Glomerular endothelial cell (primary cell): Measurements from ENCODE around the gene PLAAT1. TPM values are rescaled to one million over a fixed set of nuclear protein-coding genes. Genes with fewer than 3 reads are reported as not detected.

ENCODE experiments used
- DNase-seq: peaks from one replicate; pipeline ENCODE4 v3.0.0-alpha.2; 2011; ENCODE audit warnings: low read depth, low spot score; ENCODE audit errors: extremely low read depth
- total RNA-seq: library from RNA; depleted of rRNA; stranded (reverse); fragments of >200 nt; gene quantifications from 2 replicates; pipeline ENCODE4 v1.2.3, GENCODE V29; 2015

Gene PLAAT1
- total RNA-seq: 5.2 and 7.3 TPM in 2 replicates

GRCh38 chr3:193240850-193241706 lies at the start of gene PLAAT1:
Gene PLAAT1, plus strand, starts transcription at chr3:193241222. Its CDS starts 14,429 bp downstream, at chr3:193255651.
- DNase-seq: no peak

DNA sequence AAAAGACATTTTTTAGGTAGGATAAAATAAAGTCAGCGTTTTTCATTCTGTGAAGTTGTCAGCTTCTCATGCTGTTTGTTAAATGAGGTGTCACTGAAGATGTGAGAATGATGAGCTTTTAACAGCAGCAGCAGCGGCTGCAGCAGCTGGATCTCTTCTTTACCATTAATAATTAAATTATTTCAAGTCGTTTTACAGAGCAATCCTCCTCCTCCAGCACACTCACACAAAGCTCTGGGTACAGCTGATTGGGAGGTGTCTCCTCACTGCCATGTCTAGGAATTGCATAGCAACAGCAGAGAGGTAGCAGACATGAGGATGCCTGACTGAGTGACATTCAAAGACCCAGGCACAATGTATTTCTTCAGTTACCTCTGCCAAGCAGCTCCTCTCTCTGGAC lies 46.7 kb upstream of the PLAAT1 start:
- DNase-seq: no peak

- no peak for DNase-seq
These were observed 44.3 kb upstream of the PLAAT1 start for GRCh38 chr3:193196746-193197145.

- no peak for DNase-seq
These were observed 33.4 kb upstream of the PLAAT1 start for GRCh38 chr3:193207290-193208273.

DNA sequence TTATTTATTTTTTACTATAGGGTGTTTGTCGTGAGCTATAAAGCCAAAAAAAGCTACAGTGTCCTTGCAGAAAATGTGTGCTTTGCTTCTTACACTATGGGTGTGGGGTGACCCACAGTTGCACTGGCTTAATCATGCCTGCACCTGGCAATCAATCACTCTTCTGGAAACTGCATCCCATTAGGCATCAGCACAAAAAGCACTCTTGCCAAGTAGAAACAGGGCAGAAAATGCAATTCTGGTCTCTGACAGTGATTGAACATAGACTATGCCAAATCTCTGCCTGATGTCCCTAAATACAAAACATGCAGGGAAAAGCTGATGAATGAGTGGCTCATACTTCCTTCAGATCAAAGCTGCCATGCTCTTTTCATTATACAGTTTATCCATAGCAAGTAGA lies 30.4 kb upstream of the PLAAT1 start:
- DNase-seq: no peak

DNA sequence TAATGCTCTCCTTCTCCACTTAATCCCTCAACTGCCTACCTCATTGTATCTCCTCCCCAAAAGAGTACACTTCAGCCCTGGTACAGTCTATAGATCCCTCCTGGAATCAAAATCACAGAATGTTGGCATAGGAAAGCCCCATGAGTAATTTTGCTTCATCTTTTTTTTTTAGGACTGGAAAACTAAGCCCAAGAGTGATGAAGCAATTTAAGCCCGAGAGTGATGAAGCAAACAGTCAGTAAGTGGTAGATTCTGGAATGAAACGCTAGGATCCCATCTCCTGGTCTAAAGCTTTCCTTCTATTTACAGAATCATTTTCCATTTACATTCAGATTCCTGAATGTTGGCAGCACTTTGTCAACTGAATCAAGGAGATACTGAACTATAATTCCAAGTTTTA lies 29.8 kb upstream of the PLAAT1 start:
- DNase-seq: no peak

DNA sequence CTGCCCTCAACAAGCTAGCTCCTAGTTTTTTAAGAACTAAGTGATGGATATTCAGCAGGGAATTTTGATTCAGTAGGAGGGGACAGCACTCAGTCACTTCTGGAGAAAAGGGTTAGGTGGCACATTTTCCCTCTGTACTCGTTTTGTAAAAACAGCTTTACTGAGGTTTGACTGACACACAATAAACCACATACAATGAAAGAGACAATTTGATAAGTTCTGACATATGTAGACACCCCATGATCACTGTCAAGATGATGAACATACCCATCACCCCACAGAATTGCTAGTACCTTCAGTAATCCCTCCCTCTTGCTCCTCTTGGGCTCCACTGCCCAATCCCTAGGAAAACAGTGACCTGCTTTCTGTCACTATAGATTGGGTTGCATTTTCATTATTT lies 29.0 kb upstream of the PLAAT1 start:
- no peak for DNase-seq

DNA sequence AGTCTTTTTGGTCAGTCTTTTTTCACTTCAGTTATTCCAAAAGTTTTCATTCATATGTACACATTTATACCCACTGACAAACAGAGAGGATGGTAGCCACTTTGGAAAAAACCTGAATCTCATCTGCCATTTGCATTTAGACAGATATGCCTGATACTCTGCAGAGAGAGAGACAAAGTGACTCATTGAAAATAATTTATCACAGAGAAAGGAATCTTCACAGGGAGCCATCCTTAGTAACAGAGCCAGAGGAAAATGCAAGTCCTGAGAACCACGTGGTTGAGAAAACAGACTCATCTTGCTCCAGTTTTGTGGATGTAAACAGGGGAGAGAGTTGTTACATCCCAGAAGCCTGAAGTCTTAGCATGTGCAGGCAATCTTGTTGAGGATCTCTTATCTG lies 28.2 kb upstream of the PLAAT1 start:
- no peak for DNase-seq

DNA sequence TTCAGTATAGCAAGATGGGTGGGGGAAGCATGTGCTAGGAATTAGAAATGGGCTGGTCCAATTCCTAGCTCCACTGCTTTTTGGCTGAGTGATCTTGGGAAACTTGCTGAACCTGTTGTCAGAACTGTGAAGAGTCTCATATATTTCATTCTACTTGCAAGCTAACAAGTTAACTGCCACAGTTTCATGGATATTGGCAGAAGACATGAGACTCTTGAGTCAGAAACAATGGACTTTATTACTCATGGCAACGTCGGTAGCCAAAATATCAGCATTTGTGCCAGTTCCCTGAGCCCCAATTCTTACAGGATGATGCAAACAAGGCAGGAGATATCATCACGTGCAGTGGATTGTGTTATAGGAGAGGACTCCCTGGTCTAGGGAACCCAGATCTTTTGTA lies 26.6 kb upstream of the PLAAT1 start:
- no peak for DNase-seq

- no peak for DNase-seq
These were observed 15.5 kb upstream of the PLAAT1 start for GRCh38 chr3:193225302-193226125.

GRCh38 chr3:193228206-193228605 lies 12.8 kb upstream of the PLAAT1 start:
- no peak for DNase-seq

DNA sequence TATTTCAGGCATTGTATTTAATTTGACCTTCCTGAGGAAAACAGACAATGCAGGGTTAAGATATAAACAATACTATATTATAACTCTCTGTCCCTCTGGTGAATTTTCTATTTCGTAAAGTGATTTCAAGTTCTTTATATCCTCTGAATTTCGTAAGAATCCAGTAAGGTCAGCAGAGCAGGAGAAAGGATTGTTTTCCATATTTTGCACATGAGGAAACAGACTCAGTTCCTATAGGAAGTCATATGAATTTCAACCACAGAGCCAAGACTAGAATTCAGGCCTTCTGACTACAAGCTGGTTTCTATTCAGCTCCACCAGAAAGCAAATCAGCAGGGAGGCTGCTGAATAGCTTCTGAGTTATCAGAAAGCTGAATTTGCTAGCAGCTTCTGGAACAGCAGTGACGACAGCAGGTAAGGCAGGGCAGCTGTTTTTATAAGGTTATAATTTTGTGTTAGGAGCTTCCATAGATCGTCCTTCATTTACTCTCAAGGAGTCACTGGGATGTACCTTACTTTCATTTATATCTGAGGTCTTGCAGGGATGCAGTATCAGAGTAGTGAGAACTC lies 11.1 kb upstream of the PLAAT1 start:
- peak; percentile 42 for DNase-seq

GRCh38 chr3:193230610-193231009 lies 10.4 kb upstream of the PLAAT1 start:
- no peak for DNase-seq

DNA sequence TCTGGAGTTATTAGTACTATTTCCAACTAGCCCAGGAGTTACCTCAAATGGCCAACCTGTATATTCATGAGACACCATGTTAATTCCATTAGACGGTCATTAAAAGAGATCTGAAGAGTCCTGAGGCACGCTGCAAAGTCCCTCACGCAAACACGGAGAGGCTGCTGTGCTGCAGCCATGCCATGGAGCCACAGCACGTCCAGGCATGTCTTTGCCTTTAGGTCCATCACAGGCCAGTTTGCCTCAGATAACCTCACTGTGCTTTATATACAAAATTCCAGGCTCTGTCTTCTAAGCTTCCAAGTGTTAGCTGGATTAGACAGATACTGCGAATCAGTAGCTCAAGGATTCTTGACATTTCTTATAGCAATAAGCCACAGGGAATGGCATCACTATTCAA lies 9.8 kb upstream of the PLAAT1 start:
- no peak for DNase-seq

DNA sequence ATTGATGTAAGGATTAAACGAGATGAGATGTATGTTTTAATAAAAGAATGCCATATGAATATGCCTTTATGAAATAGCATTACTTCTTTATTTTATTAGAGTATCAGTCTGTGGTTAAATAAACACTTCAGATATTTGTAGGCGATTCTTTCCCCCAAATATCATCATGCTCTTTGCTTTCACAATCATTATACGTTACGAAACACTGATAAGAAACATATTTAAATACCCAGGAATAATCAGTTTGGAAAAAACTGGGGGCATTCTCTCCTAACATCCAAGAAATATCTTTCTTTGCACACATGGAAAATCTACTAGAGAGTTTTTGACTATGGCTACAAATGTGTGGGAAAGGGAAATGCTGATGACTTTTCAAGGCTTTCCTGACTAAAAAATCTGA lies 4.4 kb upstream of the PLAAT1 start:
- DNase-seq: no peak

DNA sequence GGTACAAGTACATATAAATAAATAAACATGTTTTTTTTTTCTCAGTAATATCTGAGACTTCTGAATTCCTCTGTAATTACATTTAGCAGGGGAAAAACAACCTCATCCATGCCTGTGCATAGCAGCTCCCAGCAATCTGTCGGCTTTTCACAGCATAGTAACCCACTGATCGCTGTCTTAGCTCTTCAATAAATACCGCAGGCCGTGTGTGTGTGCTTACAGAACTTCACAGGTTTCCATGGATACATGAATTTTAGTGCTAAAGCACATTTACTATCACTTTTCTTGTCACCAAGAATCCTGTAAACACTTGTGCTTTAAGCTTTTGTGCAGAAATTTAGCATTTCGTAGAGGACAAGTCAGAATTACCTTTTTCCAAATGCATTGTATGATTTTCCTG lies 4.0 kb upstream of the PLAAT1 start:
- no peak for DNase-seq

DNA sequence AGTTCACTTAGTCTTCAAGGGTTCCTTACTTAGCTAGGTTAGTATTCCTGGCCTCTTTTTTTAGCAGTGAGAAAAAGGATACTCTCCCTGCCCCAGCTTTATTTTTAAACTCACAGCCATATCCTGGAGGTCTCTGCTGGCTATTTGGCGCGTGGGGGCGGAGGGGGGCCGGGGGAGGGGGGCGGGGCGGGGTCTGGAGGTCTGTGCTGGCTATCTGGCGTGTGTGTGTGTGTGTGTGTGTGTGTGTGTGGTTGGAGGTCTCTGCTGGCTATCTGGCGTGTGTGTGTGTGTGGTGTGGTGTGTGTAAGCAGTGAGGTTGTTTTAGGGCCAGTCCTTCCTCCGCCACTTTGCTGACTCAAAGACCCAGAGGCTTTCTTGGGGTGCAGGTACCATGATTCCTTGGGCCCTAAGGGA lies 579 bp upstream of the PLAAT1 start:
- no peak for DNase-seq

DNA sequence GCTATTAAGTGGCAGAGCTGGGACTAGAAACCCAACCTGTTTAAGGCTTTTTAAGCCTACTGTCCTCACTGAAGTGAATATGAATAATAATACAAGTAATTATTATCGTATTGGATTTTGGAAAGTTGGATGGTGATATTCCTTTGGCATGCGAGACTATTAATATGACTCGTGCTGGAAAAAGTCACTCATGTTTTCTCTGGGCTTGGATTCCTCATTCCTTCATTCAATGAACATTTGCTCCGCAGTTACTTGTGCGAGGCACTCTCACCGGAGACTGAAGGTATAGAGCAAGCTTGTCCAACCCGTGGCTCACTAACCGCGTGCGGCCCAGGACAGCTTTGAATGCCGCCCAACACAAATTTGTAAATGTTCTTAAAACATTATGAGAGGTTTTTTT lies 694 bp downstream of the PLAAT1 start:
- no peak for DNase-seq

DNA sequence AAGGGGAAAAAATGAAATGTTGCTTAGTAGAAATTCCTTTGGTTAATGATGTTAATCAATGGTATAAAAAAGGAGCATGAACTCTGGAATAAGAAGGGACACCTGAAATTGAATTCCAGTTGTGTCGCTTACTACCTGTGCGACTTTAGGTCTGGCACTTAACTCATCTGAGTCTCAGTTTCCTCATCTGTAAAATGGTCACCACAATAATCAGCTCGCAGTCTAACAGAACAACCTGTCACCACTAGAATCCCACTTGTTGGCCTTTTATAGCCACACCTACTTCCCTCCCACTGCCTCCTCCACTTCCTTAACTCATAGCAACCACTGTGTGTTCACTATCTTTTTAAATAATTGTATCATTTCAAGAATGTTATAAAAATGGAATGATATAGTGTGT lies 2.5 kb downstream of the PLAAT1 start:
- no peak for DNase-seq

DNA sequence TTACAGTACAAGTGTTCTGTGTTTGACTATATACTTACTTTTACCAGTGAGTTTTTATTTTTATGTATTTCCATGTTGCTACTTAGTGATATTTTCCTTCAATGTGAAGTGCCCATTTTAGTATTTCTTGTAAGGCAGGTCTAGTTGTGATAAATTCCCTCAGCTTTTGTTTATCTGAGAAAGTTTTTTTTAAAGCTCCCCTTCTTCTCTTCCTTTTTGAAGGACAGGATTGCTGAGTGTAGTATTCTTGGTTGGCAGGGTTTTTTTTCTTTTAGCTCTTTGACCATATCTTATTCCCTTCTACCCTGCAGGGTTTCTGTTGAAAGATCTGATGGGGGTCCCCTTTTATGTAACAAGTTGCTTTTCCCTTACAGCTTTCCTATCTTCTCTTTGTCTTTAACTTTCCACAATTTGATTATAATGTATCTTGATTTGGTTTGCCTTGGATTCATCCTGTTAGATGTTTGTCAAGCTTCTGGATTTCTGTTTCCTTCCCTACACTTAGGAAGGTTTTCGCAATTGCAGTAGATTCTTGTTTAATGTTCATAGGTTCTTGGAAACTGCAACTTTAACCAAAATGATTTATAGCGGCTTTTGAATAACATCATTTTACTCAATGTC lies 7.9 kb downstream of the PLAAT1 start:
- DNase-seq: no peak
